Putamen (tissue), 1 donor: ENCODE data around the gene OSTC.

ENCODE experiments used
- DNase-seq: peaks from one replicate; pipeline ENCODE4 v3.0.0-alpha.2; 2016; ENCODE audit warnings: low spot score

OSTC gene

GRCh38 chr4:108716340-108716739 is 65.9 kb downstream of the OSTC start:
- DNase-seq = no peak

GRCh38 chr4:108717386-108717785 is 67.0 kb downstream of the OSTC start:
- DNase-seq = no peak
